MM.1S (cell line): ENCODE measurements around the gene KCNJ6.

ENCODE experiments used
- DNase-seq: peaks from one replicate; pipeline ENCODE4 v3.0.0-alpha.2; 2015
- H2AFZ ChIP-seq: fragments of 300-600 bp; sonication (generic); 2 replicates; pipeline ENCODE4 v1.6.0; 2016; ENCODE audit warnings: antibody characterized with exemption, low read length
- H3F3A ChIP-seq: fragments of 300-600 bp; sonication (generic); 2 replicates; pipeline ENCODE4 v1.6.1; 2016; ENCODE audit warnings: mild to moderate bottlenecking, antibody characterized with exemption, low read length, moderate library complexity, mixed read lengths; ENCODE audit not compliant: insufficient read depth
- H3K27ac ChIP-seq: fragments of 300-600 bp; sonication (generic); 2 replicates; pipeline ENCODE4 v1.5.1; 2016; ENCODE audit warnings: mild to moderate bottlenecking, low read length
- H3K27me3 ChIP-seq: fragments of 300-600 bp; sonication (generic); replicated peaks from 2 replicates; pipeline ENCODE4 v1.6.0; 2016; ENCODE audit warnings: low read length; ENCODE audit not compliant: insufficient read depth
- H3K36me3 ChIP-seq: fragments of 300-600 bp; sonication (generic); replicated peaks from 2 replicates; pipeline ENCODE4 v1.6.1; 2016; ENCODE audit warnings: mild to moderate bottlenecking, low read length, mixed read lengths; ENCODE audit not compliant: insufficient read depth
- H3K4me1 ChIP-seq: fragments of 300-600 bp; sonication (generic); 2 replicates; pipeline ENCODE4 v1.6.1; 2016; ENCODE audit warnings: low read length, mixed read lengths
- H3K4me2 ChIP-seq: fragments of 300-600 bp; sonication (generic); 2 replicates; pipeline ENCODE4 v1.6.0; 2016; ENCODE audit warnings: low read depth, low read length
- H3K4me3 ChIP-seq: fragments of 300-600 bp; sonication (generic); 2 replicates; pipeline ENCODE4 v1.5.1; 2016; ENCODE audit warnings: low read length, mixed read lengths
- H3K79me2 ChIP-seq: fragments of 300-600 bp; sonication (generic); 2 replicates; pipeline ENCODE4 v1.6.1; 2016; ENCODE audit warnings: mixed run types, low read length, mixed read lengths
- H3K9ac ChIP-seq: fragments of 300-600 bp; sonication (generic); 2 replicates; pipeline ENCODE4 v1.6.1; 2016; ENCODE audit warnings: low read length, mixed read lengths
- H3K9me2 ChIP-seq: fragments of 300-600 bp; sonication (generic); replicated peaks from 2 replicates; pipeline ENCODE4 v1.6.1; 2016; ENCODE audit warnings: mild to moderate bottlenecking, low read length, mixed read lengths; ENCODE audit not compliant: insufficient read depth
- H3K9me3 ChIP-seq: fragments of 300-600 bp; sonication (generic); replicated peaks from 2 replicates; pipeline ENCODE4 v1.6.1; 2016; ENCODE audit warnings: mild to moderate bottlenecking, low read length, mixed read lengths; ENCODE audit not compliant: insufficient read depth
- H4K20me1 ChIP-seq: fragments of 300-600 bp; sonication (generic); 2 replicates; pipeline ENCODE4 v1.6.1; 2016; ENCODE audit warnings: mild to moderate bottlenecking, low read length, moderate library complexity, mixed read lengths; ENCODE audit not compliant: insufficient read depth
- EZH2 ChIP-seq: fragments of 300-600 bp; sonication (generic); optimal IDR thresholded peaks from 2 replicates; pipeline ENCODE3; 2017; ENCODE audit warnings: low read depth, mild to moderate bottlenecking, antibody characterized with exemption, low read length, mixed read lengths
- EZH2phosphoT487 ChIP-seq: fragments of 300-600 bp; sonication (generic); IDR thresholded peaks from 2 replicates; pipeline ENCODE4 v1.6.1; 2018; ENCODE audit warnings: antibody characterized with exemption, low read length
- TF ChIP-seq, protein P1 (sequence below): fragments of 300-600 bp; sonication (generic); IDR thresholded peaks from 2 replicates; pipeline ENCODE4 v1.5.1; 2016; ENCODE audit warnings: antibody characterized with exemption, low read length, mixed read lengths

The KCNJ6 gene

GRCh38 chr21:37863842-37864241, 52.4 kb downstream of the KCNJ6 start:
- no peak overlapping the region for H3K4me2 ChIP-seq
- TF ChIP-seq EZH2, result no peak
- TF ChIP-seq, protein P1, sequence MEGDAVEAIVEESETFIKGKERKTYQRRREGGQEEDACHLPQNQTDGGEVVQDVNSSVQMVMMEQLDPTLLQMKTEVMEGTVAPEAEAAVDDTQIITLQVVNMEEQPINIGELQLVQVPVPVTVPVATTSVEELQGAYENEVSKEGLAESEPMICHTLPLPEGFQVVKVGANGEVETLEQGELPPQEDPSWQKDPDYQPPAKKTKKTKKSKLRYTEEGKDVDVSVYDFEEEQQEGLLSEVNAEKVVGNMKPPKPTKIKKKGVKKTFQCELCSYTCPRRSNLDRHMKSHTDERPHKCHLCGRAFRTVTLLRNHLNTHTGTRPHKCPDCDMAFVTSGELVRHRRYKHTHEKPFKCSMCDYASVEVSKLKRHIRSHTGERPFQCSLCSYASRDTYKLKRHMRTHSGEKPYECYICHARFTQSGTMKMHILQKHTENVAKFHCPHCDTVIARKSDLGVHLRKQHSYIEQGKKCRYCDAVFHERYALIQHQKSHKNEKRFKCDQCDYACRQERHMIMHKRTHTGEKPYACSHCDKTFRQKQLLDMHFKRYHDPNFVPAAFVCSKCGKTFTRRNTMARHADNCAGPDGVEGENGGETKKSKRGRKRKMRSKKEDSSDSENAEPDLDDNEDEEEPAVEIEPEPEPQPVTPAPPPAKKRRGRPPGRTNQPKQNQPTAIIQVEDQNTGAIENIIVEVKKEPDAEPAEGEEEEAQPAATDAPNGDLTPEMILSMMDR, result no peak
- no peak for TF ChIP-seq EZH2phosphoT487

GRCh38 chr21:37862536-37862935, 53.7 kb downstream of the KCNJ6 start:
- no peak overlapping the region for H2AFZ ChIP-seq
- H3K9me3 ChIP-seq, result no peaks in the 10 kb centered on the region
- no peaks in the 10 kb centered on the region for H3K27me3 ChIP-seq
- no peak overlapping the region for H3K4me2 ChIP-seq
- H4K20me1 ChIP-seq, result no peaks in the 10 kb centered on the region
- TF ChIP-seq EZH2phosphoT487 (no peak), EZH2 (no peak)
- TF ChIP-seq, protein P1, result no peak
- DNase-seq, result no peak
- H3K27ac ChIP-seq, result no peak overlapping the region
- no peaks in the 10 kb centered on the region for H3F3A ChIP-seq
- H3K79me2 ChIP-seq, result no peaks in the 10 kb centered on the region
- no peaks in the 10 kb centered on the region for H3K9me2 ChIP-seq
- H3K4me1 ChIP-seq, result no peaks in the 10 kb centered on the region
- no peak overlapping the region for H3K4me3 ChIP-seq
- H3K9ac ChIP-seq, result no peak overlapping the region
- no peaks in the 10 kb centered on the region for H3K36me3 ChIP-seq

More at GRCh38 chr21:37863842-37864241, 52.4 kb downstream of the KCNJ6 start:
- no peak overlapping the region for H3K9ac ChIP-seq
- H3K36me3 ChIP-seq, result no peaks in the 10 kb centered on the region
- no peak overlapping the region for H3K27ac ChIP-seq
- no peaks in the 10 kb centered on the region for H3K27me3 ChIP-seq
- H2AFZ ChIP-seq, result no peak overlapping the region
- no peaks in the 10 kb centered on the region for H3K9me2 ChIP-seq
- no peak overlapping the region for H3K4me3 ChIP-seq
- no peaks in the 10 kb centered on the region for H3K9me3 ChIP-seq
- no peaks in the 10 kb centered on the region for H3K4me1 ChIP-seq
- no peaks in the 10 kb centered on the region for H3K79me2 ChIP-seq
- no peaks in the 10 kb centered on the region for H4K20me1 ChIP-seq
- DNase-seq, result no peak
- no peaks in the 10 kb centered on the region for H3F3A ChIP-seq

GRCh38 chr21:37861561-37861960, 54.7 kb downstream of the KCNJ6 start:
- no peaks in the 10 kb centered on the region for H3K36me3 ChIP-seq
- no peak overlapping the region for H3K9ac ChIP-seq
- no peaks in the 10 kb centered on the region for H3K79me2 ChIP-seq
- H3K9me2 ChIP-seq, result no peaks in the 10 kb centered on the region
- no peaks in the 10 kb centered on the region for H3F3A ChIP-seq
- H3K4me3 ChIP-seq, result no peak overlapping the region
- TF ChIP-seq EZH2, result no peak
- TF ChIP-seq, protein P1, result no peak
- no peak for TF ChIP-seq EZH2phosphoT487
- no peaks in the 10 kb centered on the region for H3K27me3 ChIP-seq
- no peak for DNase-seq
- no peaks in the 10 kb centered on the region for H3K4me1 ChIP-seq
- H2AFZ ChIP-seq, result no peak overlapping the region
- no peaks in the 10 kb centered on the region for H4K20me1 ChIP-seq
- H3K4me2 ChIP-seq, result no peak overlapping the region
- no peak overlapping the region for H3K27ac ChIP-seq
- H3K9me3 ChIP-seq, result no peaks in the 10 kb centered on the region
